Body of pancreas (tissue), 4 donors: ENCODE data around the gene ONECUT2.

Source experiments
- POLR2A ChIP-seq, 3 donors: fragments of 450-650 bp; IDR thresholded peaks; one replicate each; pipeline ENCODE4 v1.6.1; 2016; ENCODE audit warnings: antibody characterized with exemption in 3 of 3, mild to moderate bottlenecking in 2 of 3
- TF ChIP-seq, protein P1 (sequence below), 7 experiments: fragments of 450-650 bp in 4 of 7; fragments of 200-600 bp in 3 of 7; sonication (generic) in 3 of 7; IDR thresholded peaks; one replicate each; pipeline ENCODE4 v1.5.1; 2016 to 2019; ENCODE audit warnings: antibody characterized with exemption in 7 of 7

DNA sequence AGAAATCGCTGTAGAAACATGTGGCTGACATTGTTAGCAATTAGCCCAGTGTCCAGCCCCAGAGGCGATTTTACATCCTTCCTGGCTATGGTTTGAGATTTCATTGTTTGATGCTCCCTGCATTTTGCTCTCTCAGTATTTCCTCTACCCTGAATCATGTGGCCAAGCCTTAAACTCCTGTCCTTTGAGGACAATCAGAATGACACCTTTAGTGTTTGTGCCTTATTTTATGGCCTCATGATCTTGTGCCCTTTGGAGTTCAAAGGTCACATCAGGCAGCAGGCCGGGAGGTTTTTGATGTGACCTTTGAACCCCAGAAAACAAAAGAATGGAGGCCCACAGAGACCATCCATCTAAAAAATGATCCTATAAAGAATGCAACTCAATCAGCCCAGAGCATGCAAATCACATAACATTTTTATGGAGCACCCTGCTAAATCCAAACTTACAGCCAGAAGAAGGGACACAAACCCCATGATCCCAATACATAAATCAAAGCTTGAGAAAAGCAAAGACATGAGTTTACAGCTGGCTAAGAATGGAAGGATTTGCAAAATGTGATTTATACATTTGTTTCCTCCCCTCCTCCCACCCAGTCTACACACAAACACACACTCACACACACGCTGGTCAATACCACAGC lies 98.8 kb downstream of the ONECUT2 start:
- TF ChIP-seq, protein P1, sequence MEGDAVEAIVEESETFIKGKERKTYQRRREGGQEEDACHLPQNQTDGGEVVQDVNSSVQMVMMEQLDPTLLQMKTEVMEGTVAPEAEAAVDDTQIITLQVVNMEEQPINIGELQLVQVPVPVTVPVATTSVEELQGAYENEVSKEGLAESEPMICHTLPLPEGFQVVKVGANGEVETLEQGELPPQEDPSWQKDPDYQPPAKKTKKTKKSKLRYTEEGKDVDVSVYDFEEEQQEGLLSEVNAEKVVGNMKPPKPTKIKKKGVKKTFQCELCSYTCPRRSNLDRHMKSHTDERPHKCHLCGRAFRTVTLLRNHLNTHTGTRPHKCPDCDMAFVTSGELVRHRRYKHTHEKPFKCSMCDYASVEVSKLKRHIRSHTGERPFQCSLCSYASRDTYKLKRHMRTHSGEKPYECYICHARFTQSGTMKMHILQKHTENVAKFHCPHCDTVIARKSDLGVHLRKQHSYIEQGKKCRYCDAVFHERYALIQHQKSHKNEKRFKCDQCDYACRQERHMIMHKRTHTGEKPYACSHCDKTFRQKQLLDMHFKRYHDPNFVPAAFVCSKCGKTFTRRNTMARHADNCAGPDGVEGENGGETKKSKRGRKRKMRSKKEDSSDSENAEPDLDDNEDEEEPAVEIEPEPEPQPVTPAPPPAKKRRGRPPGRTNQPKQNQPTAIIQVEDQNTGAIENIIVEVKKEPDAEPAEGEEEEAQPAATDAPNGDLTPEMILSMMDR (IDR thresholded peaks at IDR 0.05), result no peak
- no peak for TF ChIP-seq POLR2A (IDR thresholded peaks at IDR 0.05)
